HUDEP-2 (cell line): ENCODE measurements around the gene SYCE3.
"Not testable (repeated sequence)": the region's sequence is repeated elsewhere in the genome, so short reads cannot be mapped to it uniquely, and the experiment has no call there.

Source experiments
- DNase-seq, 76 experiments: peaks; one replicate each; lab custom pipeline; 2025; ENCODE audit not compliant: unreplicated experiment in 76 of 76; lab: John Stamatoyannopoulos, UW

The SYCE3 gene

DNA sequence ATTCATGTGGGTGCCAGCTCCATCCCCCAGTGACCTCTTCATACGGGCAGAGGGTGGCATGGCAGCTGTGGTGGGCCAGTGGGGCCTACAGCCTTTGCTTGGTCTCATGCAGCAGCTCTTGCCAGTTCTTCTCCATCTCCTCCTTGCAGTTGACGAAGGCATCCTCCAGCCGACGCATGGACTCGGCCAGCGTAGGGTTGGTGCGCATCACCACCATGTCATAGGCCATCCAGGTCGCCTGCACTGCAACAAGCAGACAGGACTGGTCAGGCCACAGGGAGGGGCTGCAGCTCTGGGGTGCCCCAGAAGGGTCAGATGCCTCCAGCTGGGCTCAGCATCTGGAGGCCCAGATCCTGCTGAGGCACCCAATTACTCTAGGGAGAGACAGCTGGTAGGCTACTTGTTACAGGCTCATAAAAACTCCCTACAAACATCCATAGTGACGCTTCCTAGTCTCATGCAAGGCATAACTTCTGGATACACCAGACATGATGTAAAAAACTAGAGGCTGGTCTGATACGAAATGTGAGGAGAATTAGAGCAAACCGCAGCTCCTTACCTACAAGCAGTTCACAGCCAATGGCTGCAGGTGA is 11.5 kb downstream of the SYCE3 start:
- no peak for DNase-seq

DNA sequence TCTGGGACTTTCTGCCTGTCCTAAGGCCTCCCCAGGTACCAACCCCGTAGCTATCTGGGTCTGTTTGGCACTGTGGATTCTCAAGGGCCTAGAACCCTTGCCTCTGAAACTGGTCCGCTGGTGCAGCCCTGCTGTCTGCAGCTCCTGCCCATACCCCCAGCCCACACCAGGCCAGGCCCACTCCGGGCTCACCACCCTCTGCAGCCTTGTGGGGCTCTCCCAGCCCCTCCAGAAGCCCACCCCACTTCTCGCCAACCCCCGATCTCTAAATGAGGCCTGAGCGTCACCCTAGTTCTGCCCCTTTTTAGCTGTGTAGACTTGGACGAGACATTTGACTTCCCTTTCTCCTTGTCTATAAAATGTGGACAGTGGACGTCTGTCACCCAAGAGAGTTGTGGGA is 12.3 kb downstream of the SYCE3 start:
- DNase-seq, result no peak

DNA sequence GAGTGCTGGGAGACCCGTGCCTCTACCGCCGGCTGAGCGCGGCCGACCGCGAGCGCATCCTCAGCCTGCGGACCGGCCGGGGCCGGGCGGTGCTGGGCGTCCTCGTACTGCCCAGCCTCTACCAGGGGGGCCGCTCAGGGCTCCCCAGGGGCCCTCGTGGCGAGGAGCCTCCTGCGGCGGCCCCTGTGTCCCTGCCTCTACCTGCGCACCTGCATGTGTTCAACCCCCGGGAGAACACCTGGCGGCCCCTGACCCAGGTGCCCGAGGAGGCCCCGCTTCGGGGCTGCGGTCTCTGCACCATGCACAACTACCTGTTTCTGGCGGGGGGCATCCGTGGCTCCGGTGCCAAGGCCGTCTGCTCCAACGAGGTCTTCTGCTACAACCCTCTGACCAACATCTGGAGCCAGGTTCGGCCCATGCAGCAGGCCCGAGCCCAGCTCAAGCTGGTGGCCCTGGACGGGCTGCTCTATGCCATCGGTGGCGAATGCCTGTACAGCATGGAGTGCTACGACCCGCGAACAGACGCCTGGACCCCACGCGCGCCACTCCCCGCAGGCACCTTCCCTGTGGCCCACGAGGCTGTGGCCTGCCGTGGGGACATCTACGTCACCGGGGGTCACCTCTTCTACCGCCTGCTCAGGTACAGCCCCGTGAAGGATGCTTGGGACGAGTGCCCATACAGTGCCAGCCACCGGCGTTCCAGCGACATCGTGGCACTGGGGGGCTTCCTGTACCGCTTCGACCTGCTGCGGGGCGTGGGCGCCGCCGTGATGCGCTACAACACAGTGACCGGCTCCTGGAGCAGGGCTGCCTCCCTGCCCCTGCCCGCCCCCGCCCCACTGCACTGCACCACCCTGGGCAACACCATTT is 13.6 kb downstream of the SYCE3 start:
- no peak for DNase-seq

DNA sequence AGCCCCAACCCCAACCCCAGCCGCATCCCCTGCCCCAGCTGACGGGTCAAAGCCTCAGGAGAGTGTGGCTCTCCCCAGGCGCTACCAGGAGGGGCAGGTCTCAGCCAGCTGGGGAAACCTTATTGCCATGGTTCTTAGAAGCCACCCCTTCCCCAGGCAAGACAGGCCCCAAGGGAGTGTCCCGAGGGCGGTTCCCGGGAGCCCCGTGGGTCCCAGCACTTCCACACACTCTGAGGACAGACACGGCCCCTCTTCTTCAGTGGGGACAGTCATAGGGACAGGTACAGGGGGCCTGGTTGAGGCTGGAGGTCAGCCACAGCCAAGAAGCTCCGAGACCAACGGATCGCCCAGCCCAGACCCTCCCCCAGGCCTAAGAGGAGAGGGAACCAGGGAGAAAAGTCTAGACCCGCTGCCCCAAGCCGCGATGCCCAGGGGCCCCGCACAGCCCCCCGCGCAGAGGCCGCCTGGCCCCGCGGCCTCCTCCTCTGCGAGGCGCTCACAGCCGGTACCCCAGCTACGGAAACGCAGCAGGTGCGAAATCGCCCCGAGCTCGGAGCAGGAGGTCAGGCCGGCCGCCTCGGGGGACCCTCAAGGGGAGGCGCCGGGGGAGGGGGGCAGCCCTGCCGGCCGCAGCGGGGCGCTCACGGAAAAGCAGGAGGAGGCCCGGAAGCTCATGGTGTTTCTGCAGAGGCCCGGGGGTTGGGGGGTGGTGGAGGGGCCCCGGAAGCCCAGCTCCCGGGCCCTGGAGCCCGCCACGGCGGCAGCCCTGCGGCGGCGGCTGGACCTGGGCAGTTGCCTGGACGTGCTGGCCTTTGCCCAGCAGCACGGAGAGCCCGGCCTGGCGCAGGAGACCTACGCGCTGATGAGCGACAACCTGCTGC is 14.4 kb downstream of the SYCE3 start:
- DNase-seq, result no peak

DNA sequence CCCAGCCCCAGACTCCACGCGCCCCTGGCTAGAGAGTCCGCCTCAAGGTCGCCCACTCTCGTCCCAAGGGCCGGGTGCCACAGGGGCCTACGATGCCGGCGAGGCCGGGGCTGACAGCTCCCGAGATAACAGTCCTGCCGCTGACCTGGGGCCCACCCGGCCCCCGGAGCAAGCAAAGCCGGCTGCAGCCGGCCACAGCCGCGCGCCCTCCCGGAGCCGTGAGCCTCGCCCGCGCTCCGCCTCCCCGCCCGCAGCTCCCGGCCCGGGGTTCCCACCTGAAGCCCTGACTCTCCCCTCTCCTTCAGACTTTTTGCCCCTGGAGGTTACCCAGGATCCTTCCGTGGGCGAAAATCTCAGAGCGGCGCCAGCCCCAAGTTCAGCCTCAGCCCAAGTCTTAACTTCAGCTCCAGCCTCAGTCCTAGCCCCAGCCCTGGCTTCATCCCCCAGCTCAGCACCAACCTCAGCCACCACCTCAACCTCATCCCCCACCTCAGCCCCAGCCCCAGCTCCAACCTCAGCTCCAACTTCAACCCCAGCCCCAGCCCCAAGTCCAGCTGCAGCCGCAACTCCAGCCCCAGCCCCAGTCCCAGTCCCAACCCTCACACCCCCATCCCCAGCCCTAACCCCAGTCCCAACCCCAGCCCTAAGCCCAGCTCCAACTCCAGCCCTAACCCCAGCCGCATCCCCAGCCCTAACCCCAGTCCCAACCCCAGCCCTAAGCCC is 15.3 kb downstream of the SYCE3 start:
- no peak for DNase-seq

DNA sequence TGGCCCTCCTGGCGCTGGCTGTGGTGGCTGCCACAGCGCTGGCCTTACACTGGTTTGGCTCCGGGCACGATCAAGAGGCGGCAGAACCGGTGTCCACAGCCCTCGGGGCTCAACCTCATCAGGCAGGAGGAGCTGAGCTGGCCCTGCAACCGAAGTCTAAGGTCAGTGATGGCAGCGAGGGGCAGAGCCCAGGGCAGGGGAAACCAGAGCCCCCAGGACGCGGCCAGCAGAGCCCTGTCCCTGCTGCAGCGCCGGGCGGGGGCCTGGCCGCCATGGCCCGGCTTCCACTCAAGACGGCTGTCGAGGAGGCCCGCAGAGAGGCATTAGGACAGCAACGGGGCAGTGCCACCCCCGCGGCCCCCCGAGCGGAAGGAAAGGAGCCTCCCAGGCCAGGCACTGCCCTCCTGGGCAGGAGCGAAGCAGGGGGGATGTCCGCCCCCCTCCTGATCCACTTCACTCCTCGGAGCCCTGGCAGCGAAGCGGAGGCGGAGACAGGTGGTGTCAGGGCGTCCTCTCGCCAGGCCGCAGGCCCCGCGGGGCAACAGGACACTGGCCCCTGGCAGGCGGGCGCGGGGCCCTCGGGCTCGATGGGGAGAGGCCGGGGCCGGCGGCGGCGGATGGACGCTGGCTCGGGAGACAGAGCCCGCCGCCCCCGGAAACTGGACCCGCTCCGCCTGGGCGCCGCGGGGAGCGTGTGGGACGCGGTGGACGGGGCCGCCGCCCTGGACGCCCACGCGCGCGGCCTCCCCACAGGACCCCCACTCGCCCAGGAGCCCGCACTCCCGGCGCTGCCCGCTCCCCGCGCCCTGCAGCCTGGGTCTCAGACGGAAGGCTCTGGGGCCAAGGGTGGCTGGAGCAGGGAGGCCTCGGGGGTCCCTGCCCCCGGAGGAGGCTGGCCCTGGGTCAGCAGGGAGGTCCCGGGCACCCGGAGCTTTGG is 16.1 kb downstream of the SYCE3 start:
- no peak for DNase-seq

DNA sequence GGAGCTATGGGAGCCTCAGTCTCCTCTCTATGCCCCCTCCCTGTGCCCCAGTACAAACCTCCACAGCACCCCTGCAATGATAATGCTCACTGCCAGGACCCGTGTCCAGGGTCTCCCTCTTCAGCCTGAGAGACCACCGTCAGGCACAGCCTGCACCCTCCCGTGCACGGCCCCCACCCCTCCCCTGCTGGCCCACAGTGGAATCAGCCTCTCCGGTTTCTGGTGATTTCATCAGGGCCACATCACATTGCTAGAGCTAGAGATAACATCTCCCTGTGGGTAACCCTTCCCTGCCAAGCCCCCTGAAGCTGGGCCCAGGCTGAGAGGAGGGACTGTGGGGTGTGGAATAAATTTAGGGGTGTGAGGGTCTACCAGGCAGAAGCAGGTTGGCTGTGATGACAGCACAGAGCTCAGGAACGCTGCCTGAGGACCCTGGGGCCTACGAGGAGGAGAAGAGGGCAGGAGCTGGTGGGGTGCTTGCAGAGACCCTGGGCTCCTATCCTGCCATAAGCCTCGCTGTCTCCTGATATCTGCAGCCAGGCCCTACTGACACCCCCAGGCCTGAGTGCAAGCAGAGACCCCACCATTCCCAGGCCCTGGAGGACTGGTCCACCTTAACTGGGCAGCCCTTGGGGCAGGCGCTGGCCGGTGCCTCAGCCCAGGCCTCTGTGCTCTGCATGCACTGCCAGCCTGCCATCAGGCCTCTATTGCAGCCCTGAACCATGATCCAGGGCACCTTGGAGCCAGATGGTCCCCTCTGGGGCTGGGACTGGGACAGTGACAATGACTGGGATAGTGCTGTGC is 17.0 kb downstream of the SYCE3 start, which contains the start of gene KLHDC7B:
Gene KLHDC7B (plus strand): TSS at position 378 of the 804 bp plus-strand sequence. CDS start 345 bp downstream, at position 723.
- no peak for DNase-seq

DNA sequence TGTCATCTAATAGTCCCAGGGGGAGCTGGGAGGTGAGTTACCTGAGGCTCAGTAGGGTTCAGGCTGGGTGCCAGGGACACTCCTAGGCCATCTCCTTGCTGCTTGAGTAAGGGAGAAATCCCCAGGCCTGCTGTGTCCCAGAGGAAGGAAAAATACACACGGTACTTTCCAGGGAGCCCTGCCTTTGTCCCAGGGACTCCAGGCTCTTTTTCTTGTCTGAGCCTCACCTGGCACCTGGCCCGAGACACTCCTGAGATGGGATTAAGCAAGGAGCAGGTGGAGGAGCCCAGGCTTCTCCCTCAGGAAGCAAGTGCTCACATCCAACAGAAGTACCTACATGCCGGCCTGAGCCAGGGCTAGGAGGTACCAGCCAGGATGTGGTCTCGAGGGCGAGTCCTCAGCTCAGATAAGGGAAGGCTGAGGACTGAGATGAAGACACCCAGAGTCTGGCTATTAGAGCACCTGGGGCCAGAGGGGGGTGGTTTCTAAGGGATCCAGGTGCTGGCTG is 17.9 kb downstream of the SYCE3 start:
- DNase-seq, result no peak

DNA sequence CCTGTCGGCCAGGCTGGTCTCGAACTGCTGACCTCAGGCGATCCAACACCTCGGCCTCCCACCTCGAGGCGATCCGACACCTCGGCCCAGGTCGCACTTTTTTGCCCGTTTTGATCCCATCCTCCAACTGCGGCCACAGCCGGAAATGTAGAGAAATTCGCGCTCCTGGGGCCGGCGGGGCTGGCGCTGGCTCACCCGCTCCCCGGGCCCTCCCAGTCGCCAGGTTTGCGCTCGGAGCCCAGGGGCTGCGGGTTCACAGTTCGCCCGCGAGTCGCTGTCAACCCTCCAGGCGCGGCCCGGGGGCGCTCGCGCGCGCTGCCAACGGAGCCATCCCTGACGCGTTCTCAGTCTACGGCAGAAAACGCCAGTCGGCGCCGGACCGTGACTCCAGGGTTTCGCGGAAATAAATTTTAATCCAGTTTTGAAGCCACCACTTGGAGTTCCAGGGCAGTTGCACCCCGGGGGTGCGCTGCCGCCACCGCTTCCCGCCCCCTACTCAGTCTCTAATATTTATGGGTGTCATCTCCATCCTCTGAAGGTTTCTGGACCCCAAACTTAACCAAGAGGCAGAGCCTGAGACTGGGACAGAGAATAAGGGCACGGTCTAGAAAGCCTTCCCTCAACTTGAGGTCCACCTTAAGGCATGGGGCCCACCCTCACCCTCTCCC is 18.5 kb downstream of the SYCE3 start:
- peak in 56 of 76 experiments; percentile 10 to 74 (median 46) for DNase-seq

DNA sequence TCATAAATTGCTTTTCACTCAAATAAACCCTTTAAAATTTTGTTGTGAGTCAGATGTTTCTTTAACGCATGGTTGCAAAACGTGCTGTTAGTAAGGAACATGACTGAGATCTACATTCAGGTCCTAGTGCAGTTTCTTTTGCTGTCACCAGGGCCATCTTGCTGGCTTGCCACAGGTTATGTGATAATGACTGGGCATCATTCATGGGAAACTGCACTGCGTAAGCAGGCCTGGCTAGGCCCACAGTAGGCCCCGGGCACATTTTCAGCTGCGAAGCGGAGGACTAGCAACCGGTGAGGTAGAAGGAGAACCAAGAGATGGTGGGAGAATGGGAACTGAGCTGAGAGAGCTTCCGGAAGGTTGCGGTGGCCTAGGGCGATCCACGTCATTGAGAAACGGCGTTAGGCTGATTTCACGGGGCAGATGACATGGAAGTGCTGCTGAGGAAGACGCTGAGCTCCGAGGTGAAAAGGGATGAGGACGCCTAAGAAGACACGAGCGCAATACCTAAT is 20.2 kb downstream of the SYCE3 start:
- peak in 1 of 76 experiments; percentile 8 for DNase-seq

DNA sequence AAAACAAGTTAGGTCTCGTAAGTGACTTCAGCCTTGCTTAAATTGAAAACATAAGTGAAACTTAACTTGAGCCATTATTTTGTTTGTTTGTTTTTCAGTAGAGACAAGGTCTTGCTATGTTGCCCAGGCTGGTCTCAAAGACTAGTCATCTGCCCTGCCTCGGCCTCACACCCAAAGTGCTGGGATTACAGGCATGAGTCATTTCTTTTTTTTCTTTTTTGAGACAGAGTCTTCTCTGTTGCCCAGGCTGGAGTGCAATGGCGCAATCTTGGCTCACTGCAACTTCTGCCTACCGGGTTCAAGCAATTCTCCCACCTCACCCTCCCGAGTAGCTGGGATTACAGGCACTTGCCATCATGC is 21.1 kb downstream of the SYCE3 start:
- peak in 1 of 76 experiments; percentile 16 for DNase-seq

DNA sequence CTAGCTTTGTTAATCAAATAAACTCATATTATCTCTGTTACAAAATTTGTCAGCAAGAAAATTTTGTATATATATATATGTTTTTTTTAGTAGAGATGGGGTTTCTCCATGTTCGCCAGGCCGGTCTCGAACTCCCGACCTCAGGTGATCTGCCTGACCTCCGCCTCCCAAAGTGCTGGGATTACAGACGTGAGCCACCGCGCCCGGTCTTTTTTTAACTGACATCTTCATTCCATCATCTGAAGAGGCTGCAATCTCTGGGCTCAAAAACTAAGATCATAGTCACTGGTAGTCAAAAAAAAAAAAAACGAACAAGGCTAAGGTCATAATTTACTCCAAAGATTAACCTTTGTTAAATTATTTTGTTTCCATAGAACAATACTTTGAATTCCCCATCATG is 22.3 kb downstream of the SYCE3 start:
- DNase-seq, result no peak

DNA sequence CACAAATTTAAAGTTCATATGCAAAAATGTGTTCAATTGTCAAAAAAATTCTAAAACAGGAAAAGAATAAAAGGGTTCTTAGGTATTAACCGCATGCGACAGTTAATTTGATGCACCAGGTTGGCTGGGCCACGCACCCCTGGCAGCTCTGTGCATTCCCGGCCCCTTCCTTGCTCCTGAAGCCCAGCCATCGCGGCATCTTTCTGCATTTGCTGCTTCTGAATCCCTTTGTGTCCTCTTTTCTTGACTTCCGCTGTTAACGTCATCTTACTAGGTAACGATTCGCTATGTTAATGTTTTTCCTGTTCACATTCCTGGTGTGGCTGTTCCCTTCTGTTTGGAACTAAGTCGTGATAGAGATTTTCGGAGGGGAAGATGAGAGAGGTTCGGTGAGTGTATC is 25.0 kb downstream of the SYCE3 start:
- no peak for DNase-seq

DNA sequence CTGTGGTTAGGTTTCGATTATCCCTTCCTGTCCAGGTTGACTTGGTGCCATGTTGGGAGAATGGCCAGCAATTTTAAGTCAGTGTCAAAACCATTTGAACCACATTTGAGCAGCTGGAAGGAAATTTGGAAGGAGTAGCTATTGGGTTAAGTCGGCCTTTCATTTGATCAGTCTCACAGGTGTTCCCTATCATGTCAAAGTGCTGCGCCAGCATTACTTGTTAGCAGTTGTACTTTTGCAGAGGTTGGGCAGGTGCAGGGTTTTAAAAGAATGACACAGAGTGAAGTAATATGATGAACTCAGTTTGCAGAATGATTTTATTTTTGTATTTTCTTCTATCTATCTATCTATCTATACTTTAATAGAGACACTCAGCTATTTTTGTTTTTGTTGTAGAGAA is 26.5 kb downstream of the SYCE3 start:
- DNase-seq, result no peak

DNA sequence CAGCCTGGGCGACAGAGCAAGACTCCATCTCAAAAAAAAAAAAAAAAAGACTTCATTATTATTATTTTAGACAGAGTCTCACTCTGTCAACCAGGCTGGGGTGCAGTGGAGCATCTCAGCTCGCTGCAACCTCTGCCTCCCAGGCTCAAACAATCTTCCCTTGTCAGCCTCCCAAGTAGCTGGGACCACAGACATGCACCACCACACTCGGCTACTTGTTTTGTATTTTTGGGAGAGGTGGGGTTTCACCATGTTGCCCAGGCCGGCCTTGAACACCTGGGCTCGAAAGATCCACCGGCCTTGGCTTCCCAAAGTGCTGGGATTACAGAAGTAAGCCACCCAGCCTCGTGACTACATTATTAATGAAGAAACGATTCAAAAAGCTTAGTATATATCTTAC is 27.6 kb downstream of the SYCE3 start:
- DNase-seq, result no peak

DNA sequence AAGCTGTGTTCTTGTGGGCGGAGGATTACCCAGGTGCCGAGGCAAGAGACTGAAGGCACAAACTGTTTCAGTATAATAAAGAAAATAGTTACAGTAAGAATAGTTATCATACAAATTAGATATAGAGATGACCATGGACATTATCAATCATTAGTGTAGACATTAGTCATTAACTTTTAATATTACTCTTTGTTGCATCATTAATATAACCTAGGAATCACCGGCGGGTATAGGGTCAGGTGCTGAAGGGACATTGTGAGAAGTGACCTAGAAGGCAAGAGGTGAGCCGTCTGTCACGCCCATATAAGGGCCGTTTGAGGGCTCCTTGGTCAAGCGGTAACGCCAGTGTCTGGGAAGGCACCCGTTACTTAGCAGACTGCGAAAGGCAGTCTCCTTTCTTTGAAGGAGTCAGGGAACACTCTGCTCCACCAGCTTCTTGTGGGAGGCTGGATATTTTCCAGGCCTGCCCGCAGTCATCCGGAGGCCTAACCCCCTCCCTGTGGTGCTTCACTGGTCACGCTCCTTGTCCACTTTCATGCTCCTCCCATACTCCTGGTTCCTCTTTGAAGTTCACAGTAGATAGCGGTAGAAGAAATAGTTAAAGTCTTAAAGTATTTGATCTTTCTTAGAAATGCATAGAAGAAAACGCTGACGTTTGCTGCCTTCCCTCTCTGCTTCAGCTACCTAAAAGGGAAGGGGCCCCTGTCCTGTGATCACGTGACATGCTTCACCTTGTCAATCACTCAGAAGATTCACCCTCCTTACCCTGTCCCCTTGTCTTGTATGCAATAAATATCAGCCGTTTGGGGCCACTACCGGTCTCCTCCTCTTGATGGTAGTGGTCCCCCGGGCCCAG is 28.6 kb downstream of the SYCE3 start:
- DNase-seq, result not testable (repeated sequence)
